Testis (tissue), 2 donors: ENCODE results near the gene DCHS1.

Source experiments
- CTCF ChIP-seq, 3 experiments: fragments of 450-650 bp in 2 of 3; fragments of 200-600 bp in 1 of 3; sonication (generic) in 1 of 3; IDR thresholded peaks; one replicate each; pipeline ENCODE4 v1.5.1; 2016 to 2019; ENCODE audit warnings: antibody characterized with exemption in 3 of 3, mild to moderate bottlenecking in 2 of 3, moderate library complexity in 1 of 3
- POLR2A ChIP-seq: fragments of 450-650 bp; IDR thresholded peaks from one replicate; pipeline ENCODE4 v1.6.1; 2017; ENCODE audit warnings: antibody characterized with exemption, mild to moderate bottlenecking, moderate library complexity

DNA sequence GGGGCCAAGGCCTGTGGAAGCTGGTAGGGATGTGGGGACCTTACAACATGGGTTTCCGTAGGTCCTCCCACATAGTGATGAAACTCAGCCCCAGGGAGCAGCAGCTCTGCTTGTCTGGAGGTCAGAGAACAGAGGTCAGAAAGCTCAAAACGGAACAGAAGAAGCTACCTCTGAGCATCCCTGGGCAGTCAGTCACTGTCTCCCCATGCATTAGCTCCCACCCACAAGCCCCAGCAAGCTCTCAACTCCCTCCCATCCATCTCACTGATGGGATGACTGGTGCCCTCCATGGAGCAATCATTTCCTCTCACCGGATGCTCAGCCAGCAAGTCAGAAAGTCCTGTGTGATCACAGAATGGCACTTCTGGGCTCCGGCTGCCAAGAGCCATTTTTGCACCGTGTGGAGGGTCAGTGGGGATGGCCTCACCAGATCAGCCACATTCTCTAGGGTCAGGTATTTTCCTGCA lies 38.3 kb downstream of the DCHS1 start:
- TF ChIP-seq POLR2A (no peak), CTCF (IDR thresholded peaks at IDR 0.05) (no peak)
